SIG-M5 treated with dmso at 0.1 percent for 504 hours (cell line): ENCODE measurements around the gene UBE2B.
A peak's percentile ranks its signal among the peaks of the same experiment; 100 is the strongest.

Source experiments
- DNase-seq: peaks from one replicate; lab custom pipeline; 2025; ENCODE audit not compliant: unreplicated experiment; lab: John Stamatoyannopoulos, UW

The UBE2B gene

GRCh38 chr5:134436523-134437339 is 65.4 kb downstream of the UBE2B start:
- DNase-seq, result no peak

GRCh38 chr5:134437340-134437846 is 66.0 kb downstream of the UBE2B start:
- DNase-seq, result no peak

GRCh38 chr5:134437847-134438581 is 66.6 kb downstream of the UBE2B start:
- no peak for DNase-seq

- DNase-seq, result no peak
Observed at GRCh38 chr5:134438721-134439123, 67.4 kb downstream of the UBE2B start.

- peak; percentile 46 for DNase-seq
Observed at GRCh38 chr5:134439210-134439654, 67.9 kb downstream of the UBE2B start.

GRCh38 chr5:134440201-134440755 is 68.9 kb downstream of the UBE2B start:
- no peak for DNase-seq
